Prostate gland (tissue), 2 donors: ENCODE data around the gene ACOX3.

ENCODE experiments used
- CTCF ChIP-seq, 4 experiments: fragments of 200-600 bp in 2 of 4; fragments of 450-650 bp in 2 of 4; sonication (generic) in 2 of 4; IDR thresholded peaks; 1 replicate in 3 of 4; 2 replicates in 1 of 4; pipeline ENCODE4 v1.5.1; 2016 to 2019; ENCODE audit warnings: antibody characterized with exemption in 4 of 4, mild to moderate bottlenecking in 2 of 4, moderate library complexity in 2 of 4
- POLR2A ChIP-seq: fragments of 450-650 bp; IDR thresholded peaks from one replicate; pipeline ENCODE4 v1.6.1; 2016; ENCODE audit warnings: antibody characterized with exemption, mild to moderate bottlenecking

GRCh38 chr4:8467016-8467415 lies 26.5 kb upstream of the ACOX3 start:
- TF ChIP-seq CTCF (IDR thresholded peaks at IDR 0.05) (no peak), POLR2A (no peak)
